K562 (cell line): ENCODE results near the gene KIF1A. TPM values are rescaled to one million over a fixed set of nuclear protein-coding genes. Genes with fewer than 3 reads are reported as not detected.

ENCODE experiments used
- ATAC-seq: fragments of 200-7000 bp; cut with Tn5 transposase; 3 replicates; pipeline ENCODE4 v1.9.1; 2020; ENCODE audit warnings: moderate library complexity
- BruUV-seq: library from RNA; stranded (reverse); fragments of 400-500 nt; replicated peaks from 2 replicates; lab custom pipeline; 2021; lab: Mats Ljungman, UMichigan
- CTCF ChIA-PET: fragments of 300-600 bp; formaldehyde crosslinking; extraction: SDS; loops from one replicate; lab custom pipeline; 2021; ENCODE audit warnings: low intra/inter-chr PET ratio; lab: Yijun Ruan, JAX
- POLR2A ChIA-PET: fragments of 300-600, 350-650 bp; sonication (Branson Sonifier 250); formaldehyde crosslinking; extraction: SDS; loops from one replicate; lab custom pipeline; 2021; ENCODE audit warnings: antibody characterized with exemption, inconsistent platforms; lab: Yijun Ruan, JAX
- DNase-seq, 4 experiments: peaks; one replicate each; pipeline versions ENCODE4 v3.0.0 to v3.0.0-alpha.2; 2011 to 2018; ENCODE audit warnings: low spot score in 3 of 4, mixed read lengths in 3 of 4; ENCODE audit errors: extremely low read depth in 1 of 4
- FAIRE-seq: peaks from 2 replicates; lab custom pipeline; 2011; peaks lifted over from hg19 to GRCh38; lab: Jason Lieb, UNC
- H2AFZ ChIP-seq: 2 replicates; pipeline ENCODE4 v1.6.0; 2011; ENCODE audit warnings: low read depth, low read length, control low read depth, inconsistent platforms
- H3K27ac ChIP-seq: fragments of 200-600 bp; 3 replicates; pipeline ENCODE4 v1.8.0; 2011; ENCODE audit warnings: low read depth, mild to moderate bottlenecking, control low read depth, inconsistent platforms, low read length, moderate library complexity, mixed read lengths; ENCODE audit errors: extremely low read depth
- H3K27me3 ChIP-seq, 2 experiments: fragments of 300-600 bp in 1 of 2; 2 replicates in 1 of 2; 3 replicates in 1 of 2; pipeline versions ENCODE4 v1.6.0 to v1.8.0; 2011; ENCODE audit warnings: inconsistent platforms in 2 of 2, low read length in 2 of 2, mild to moderate bottlenecking in 1 of 2, mixed read lengths in 1 of 2, moderate library complexity in 1 of 2; ENCODE audit not compliant: control insufficient read depth in 2 of 2, insufficient read depth in 2 of 2
- H3K36me3 ChIP-seq: fragments of 300-600 bp; 3 replicates; pipeline ENCODE4 v1.8.0; 2011; ENCODE audit warnings: mild to moderate bottlenecking, low read length, inconsistent platforms; ENCODE audit not compliant: control insufficient read depth, insufficient read depth
- H3K4me1 ChIP-seq, 2 experiments: fragments of 200-600 bp in 1 of 2; replicated peaks in 1 of 2; 2 replicates in 1 of 2; 3 replicates in 1 of 2; pipeline versions ENCODE4 v1.5.1 to v1.8.0; 2011; ENCODE audit warnings: inconsistent platforms in 2 of 2, low read length in 2 of 2, mild to moderate bottlenecking in 1 of 2, mixed read lengths in 1 of 2, moderate library complexity in 1 of 2; ENCODE audit not compliant: control insufficient read depth in 2 of 2, insufficient read depth in 2 of 2
- H3K4me2 ChIP-seq: 2 replicates; pipeline ENCODE4 v1.6.1; 2011; ENCODE audit warnings: low read length, control low read depth, inconsistent platforms, mixed read lengths; ENCODE audit not compliant: insufficient read depth
- H3K4me3 ChIP-seq: fragments of 200-600 bp; sonication (generic), shearing (Covaris generic); 2 replicates; pipeline ENCODE4 v1.5.1; 2016; ENCODE audit warnings: control low read depth, inconsistent platforms
- H3K79me2 ChIP-seq: fragments of 200-600 bp; 3 replicates; pipeline ENCODE4 v1.8.0; 2011; ENCODE audit warnings: low read length, inconsistent platforms; ENCODE audit not compliant: control insufficient read depth, insufficient read depth
- H3K9ac ChIP-seq, 2 experiments: 2 replicates each; pipeline versions ENCODE4 v1.6.0 to v1.6.1; 2011; ENCODE audit warnings: low read depth in 2 of 2, low read length in 2 of 2, control low read depth in 1 of 2, inconsistent platforms in 1 of 2, mild to moderate bottlenecking in 1 of 2, mixed read lengths in 1 of 2; ENCODE audit not compliant: insufficient read depth in 1 of 2
- H3K9me1 ChIP-seq: one replicate; pipeline ENCODE4 v1.6.0; 2011; ENCODE audit warnings: inconsistent platforms, mild to moderate bottlenecking, low read length, moderate library complexity; ENCODE audit not compliant: control insufficient read depth, insufficient read depth
- H3K9me3 ChIP-seq: replicated peaks from 2 replicates; pipeline ENCODE4 v1.5.1; 2011; ENCODE audit warnings: low read depth, low read length, inconsistent platforms; ENCODE audit not compliant: control insufficient read depth, insufficient read depth
- H4K20me1 ChIP-seq: replicated peaks from 2 replicates; pipeline ENCODE4 v1.6.1; 2011; ENCODE audit warnings: low read length, inconsistent platforms, mixed read lengths; ENCODE audit not compliant: control insufficient read depth, insufficient read depth
- CHD7 ChIP-seq: fragments of 200-600 bp; sonication (generic); IDR thresholded peaks from one replicate; pipeline ENCODE4 v1.6.1; 2012; ENCODE audit warnings: mild to moderate bottlenecking, low read depth, low read length, inconsistent platforms
- DMBX1 ChIP-seq: fragments of 250-450 bp; sonication (Bioruptor Pico); IDR thresholded peaks from 2 replicates; pipeline ENCODE4 v1.8.0; 2022; ENCODE audit warnings: inconsistent platforms, mild to moderate bottlenecking, moderate library complexity, borderline replicate concordance
- E2F8 ChIP-seq: fragments of 450-650 bp; IDR thresholded peaks from 2 replicates; pipeline ENCODE4 v1.7.1; 2018; ENCODE audit warnings: mild to moderate bottlenecking, low read depth; ENCODE audit not compliant: partially characterized antibody
- SMARCB1 ChIP-seq: IDR thresholded peaks from 2 replicates; pipeline ENCODE4 v1.6.1; 2011; ENCODE audit warnings: improper control_type of control experiment, low read depth; ENCODE audit not compliant: insufficient read length
- ZKSCAN1 ChIP-seq: fragments of 150-350 bp; IDR thresholded peaks from 2 replicates; pipeline ENCODE4 v1.6.1; 2016; ENCODE audit warnings: low read depth, low read length
- ZNF184 ChIP-seq: sonication (generic); formaldehyde crosslinking; IDR thresholded peaks from 2 replicates; pipeline ENCODE4 v1.5.0; 2020; ENCODE audit warnings: missing genetic modification reagents
- ZNF707 ChIP-seq: fragments of 250-450 bp; sonication (Bioruptor Pico); conservative IDR thresholded peaks from 2 replicates; pipeline ENCODE4 v1.8.0; 2022; ENCODE audit warnings: inconsistent platforms, mild to moderate bottlenecking, moderate library complexity
- WGBS: fragments of 100-300 bp; shearing (Covaris generic); methylation state at CpG from one replicate; pipeline ENCODE4 v1.1.6; 2016; ENCODE audit warnings: low coverage, mixed read lengths; ENCODE audit not compliant: insufficient coverage; ENCODE audit errors: missing lambda C conversion rate; 5-methylcytosine and 5-hydroxymethylcytosine counted together
- in situ Hi-C: fragments of 300-500 bp; cut with MboI; formaldehyde crosslinking; loops from 4 replicates; pipeline ENCODE4 v1.15.0; 2018; ENCODE audit warnings: inconsistent platforms, mixed read lengths
- intact Hi-C: fragments of 100-400 bp; cut with micrococcal nuclease; formaldehyde crosslinking; loops from 2 replicates; pipeline ENCODE4 v1.14.2; 2022
- polyA plus RNA-seq, 8 experiments: library from polyadenylated mRNA; depleted of rRNA in 4 of 8; stranded (reverse) in 5 of 8; unstranded in 3 of 8; fragments of >200 nt; fragmentation: Nextera tagmentation in 2 of 8; fragmentation: Illumina TruSeq in 1 of 8; extraction: Ambion mirVana in 2 of 8; extraction: Trizol in 1 of 8; gene quantifications; 2 replicates each; pipeline versions ENCODE4 v1.2.1 to v1.2.3, GENCODE V29; 2011 to 2014; ENCODE audit warnings: inconsistent platforms in 1 of 8, missing spikeins in 1 of 8
- total RNA-seq, 7 experiments: library from RNA; depleted of rRNA in 6 of 7; stranded (reverse); fragments of >200 nt in 6 of 7; fragmentation: Illumina TruSeq in 2 of 7; extraction: Trizol in 2 of 7; gene quantifications; 2 replicates each; pipeline versions ENCODE4 v1.2.1 to v1.2.3, GENCODE V29; 2011 to 2021; ENCODE audit warnings: low replicate concordance in 1 of 7

The KIF1A gene
- total and polyA plus RNA-seq, 9 of the 15 experiments (the other 6 are each of a cell fraction or from before 2014, with no cell fraction given), result 0.07 to 1.4 (median 0.45) TPM; not detected in 2

- Histone ChIP-seq H2AFZ (no peak overlapping the region), H3K36me3 (no peaks in the 10 kb centered on the region), H4K20me1 (no peaks in the 10 kb centered on the region), H3K4me2 (no peak overlapping the region), H3K79me2 (no peaks in the 10 kb centered on the region), H3K4me1 (no peaks in the 10 kb centered on the region), H3K9ac (no peak overlapping the region), H3K27ac (no peak overlapping the region), H3K9me3 (no peaks in the 10 kb centered on the region), H3K4me3 (no peak overlapping the region), H3K9me1 (no peaks in the 10 kb centered on the region), H3K27me3 (peaks cover 5 to 60% of the 10 kb centered on the region in 2 experiments; a peak in 4 of 5 replicates)
- WGBS, result 15% methylated on average over 10 of the region's 15 CpGs
- BruUV-seq, result no TSS peak
- ChIA-PET POLR2A (no interaction called here), CTCF (no interaction called here)
- in situ Hi-C loops (no loop called here), intact Hi-C loops (loop anchor here (10.0 kb wide), 1 partner anchor 192 kb away; no protein-coding TSS in a partner anchor)
- FAIRE-seq (no peak), DNase-seq (no peak), ATAC-seq (no peak)
- TF ChIP-seq ZNF184 (CRISPR knock-in tag) (no peak), ZKSCAN1 (no peak), DMBX1 (CRISPR knock-in tag) (no peak), CHD7 (no peak), E2F8 (no peak), SMARCB1 (no peak), ZNF707 (CRISPR knock-in tag) (no peak)
These were observed 112.8 kb downstream of the KIF1A start for GRCh38 chr2:240707043-240707756.
